ENCODE measurements around the gene TEDC2. TPM values are rescaled to one million over a fixed set of nuclear protein-coding genes. Genes with fewer than 3 reads are reported as not detected.

TEDC2 gene
- total RNA-seq, 2 donors from 2014 or later, result 2.4 to 24.0 TPM

DNA sequence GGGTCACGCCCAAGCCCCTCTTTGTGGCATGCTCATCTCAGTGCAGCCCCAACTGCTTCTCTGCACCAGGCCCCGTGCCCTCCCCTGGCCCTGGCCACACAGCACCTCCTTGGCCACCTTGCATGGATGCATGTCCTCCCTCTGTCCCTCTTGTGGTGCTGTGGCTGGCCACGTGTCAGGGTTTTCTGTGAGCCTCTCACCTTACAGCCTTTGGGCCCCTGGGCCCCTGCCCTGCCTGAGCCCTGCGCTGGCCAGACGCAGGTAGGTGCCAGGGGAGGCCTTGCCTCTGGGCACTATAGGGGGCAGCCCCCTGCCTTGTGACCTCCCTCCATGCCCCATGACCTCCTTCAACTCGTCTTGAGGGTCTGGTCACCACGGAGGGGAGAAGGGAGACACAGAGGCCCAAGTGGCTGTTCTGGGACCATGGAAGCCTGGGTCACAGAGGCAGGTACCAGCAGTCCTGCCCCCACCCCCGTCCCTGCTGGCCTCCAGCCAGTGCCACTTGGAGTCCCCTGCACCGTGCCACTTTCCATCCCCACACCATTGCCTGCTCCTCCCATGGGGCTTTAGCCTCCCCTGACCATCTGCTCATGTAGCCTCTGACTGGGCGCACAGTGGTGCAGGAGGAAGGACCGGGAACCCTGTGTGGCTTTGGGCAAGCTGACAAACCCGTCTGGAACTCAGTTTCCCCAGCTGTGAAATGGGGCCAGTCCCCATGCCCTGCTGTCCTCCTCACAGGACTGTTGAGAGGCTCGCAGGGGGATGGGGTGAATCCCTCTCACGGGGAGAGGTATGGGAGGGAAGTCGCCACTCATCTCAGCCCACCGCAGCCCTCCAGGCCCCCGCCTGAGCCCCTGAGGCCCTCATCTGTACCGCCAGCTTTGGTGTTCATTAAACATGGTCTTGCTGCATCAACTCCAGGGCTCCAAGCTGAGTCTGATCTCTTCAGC lies 42.3 kb downstream of the TEDC2 start:
- TF ChIP-seq, protein P1, sequence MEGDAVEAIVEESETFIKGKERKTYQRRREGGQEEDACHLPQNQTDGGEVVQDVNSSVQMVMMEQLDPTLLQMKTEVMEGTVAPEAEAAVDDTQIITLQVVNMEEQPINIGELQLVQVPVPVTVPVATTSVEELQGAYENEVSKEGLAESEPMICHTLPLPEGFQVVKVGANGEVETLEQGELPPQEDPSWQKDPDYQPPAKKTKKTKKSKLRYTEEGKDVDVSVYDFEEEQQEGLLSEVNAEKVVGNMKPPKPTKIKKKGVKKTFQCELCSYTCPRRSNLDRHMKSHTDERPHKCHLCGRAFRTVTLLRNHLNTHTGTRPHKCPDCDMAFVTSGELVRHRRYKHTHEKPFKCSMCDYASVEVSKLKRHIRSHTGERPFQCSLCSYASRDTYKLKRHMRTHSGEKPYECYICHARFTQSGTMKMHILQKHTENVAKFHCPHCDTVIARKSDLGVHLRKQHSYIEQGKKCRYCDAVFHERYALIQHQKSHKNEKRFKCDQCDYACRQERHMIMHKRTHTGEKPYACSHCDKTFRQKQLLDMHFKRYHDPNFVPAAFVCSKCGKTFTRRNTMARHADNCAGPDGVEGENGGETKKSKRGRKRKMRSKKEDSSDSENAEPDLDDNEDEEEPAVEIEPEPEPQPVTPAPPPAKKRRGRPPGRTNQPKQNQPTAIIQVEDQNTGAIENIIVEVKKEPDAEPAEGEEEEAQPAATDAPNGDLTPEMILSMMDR (IDR thresholded peaks at IDR 0.05), result no peak
- Histone ChIP-seq H3K27ac (no peak overlapping the region), H3K4me1 (peaks cover 6% of the 10 kb centered on the region), H3K27me3 (no peaks in the 10 kb centered on the region), H3K9me3 (no peaks in the 10 kb centered on the region), H3K9ac (ENCODE audit: low read depth in 2 of 2, low read length in 2 of 2) (no peak overlapping the region), H3K36me3 (no peaks in the 10 kb centered on the region), H3K4me3 (no peak overlapping the region)
- DNase-seq, result no peak
- intact Hi-C loops (cut with DNase I), result no loop called here

DNA sequence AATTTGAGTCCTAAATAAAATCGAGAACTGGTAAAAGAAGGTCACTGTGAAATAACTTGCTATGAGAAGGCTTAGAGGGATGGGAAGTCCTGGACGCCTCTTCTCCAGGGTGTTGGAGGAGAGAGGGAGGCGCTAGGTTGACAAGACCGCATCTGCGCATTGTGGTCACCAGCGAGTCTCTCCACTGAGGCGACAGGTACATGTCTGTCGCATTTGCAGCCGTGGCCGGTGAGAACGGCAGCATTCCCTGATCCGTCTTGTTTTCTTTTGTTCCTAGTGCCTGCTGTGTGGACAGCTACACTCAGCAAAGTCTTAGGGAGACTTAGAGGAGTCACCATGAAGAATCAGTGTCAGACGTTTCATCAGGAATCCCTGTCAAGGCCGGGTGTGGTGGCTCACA lies 45.8 kb downstream of the TEDC2 start:
- Histone ChIP-seq H3K36me3 (no peaks in the 10 kb centered on the region), H3K9ac (ENCODE audit: low read depth in 2 of 2, low read length in 2 of 2) (no peak overlapping the region), H3K4me3 (no peak overlapping the region), H3K4me1 (peaks cover 6% of the 10 kb centered on the region), H3K27ac (no peak overlapping the region), H3K9me3 (no peaks in the 10 kb centered on the region), H3K27me3 (no peaks in the 10 kb centered on the region)
- intact Hi-C loops (cut with DNase I), result no loop called here
- no peak for DNase-seq
- TF ChIP-seq, protein P1 (IDR thresholded peaks at IDR 0.05), result no peak

DNA sequence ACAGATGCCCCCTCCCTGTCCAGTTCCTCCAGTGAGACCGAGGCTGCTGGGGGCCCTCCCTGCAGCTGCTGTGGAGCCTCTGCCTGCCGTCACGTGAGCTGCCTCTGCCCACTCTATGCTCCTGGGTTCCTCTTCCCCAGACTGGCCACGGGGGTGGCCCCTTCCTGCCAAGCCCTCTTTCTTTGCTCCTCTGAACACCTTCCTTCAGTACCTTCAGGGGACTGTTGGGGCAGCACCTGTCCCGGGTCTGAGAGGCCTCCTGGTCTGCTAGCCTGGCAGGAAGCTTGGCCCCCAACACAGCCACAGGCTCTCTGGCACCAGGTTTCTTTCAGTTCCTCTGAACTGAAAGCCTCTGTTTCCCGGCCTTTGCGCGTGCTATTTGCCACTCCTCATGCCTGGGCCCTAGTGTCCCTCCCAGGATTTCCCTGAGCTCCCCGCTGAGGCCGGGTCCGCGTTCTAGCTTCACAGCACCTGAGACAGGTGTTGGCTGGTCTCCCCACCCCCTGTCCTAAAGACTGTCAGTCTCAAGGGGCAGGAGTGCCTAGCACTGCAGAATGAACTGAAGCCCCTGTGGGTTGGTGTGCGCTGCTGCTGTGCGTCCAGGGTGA lies 47.2 kb downstream of the TEDC2 start:
- intact Hi-C loops (cut with DNase I), result no loop called here
- Histone ChIP-seq H3K9ac (ENCODE audit: low read depth in 2 of 2, low read length in 2 of 2) (peak overlapping the region in 1 of 2 donors; percentile 40), H3K4me3 (no peak overlapping the region), H3K27ac (peak overlapping the region; percentile 60), H3K27me3 (no peaks in the 10 kb centered on the region), H3K36me3 (no peaks in the 10 kb centered on the region), H3K9me3 (no peaks in the 10 kb centered on the region), H3K4me1 (peaks cover 4% of the 10 kb centered on the region)
- DNase-seq, result no peak
- TF ChIP-seq, protein P1 (IDR thresholded peaks at IDR 0.05), result no peak

GRCh38 chr16:2507665-2508064 lies 47.8 kb downstream of the TEDC2 start:
- no peaks in the 10 kb centered on the region for H3K27me3 ChIP-seq
- H3K4me1 ChIP-seq, result peaks cover 3% of the 10 kb centered on the region
- TF ChIP-seq, protein P1 (IDR thresholded peaks at IDR 0.05), result no peak
- DNase-seq, result no peak
- no peaks in the 10 kb centered on the region for H3K9me3 ChIP-seq
- H3K4me3 ChIP-seq, result no peak overlapping the region
- intact Hi-C loops (cut with DNase I), result no loop called here
- H3K27ac ChIP-seq, result peak overlapping the region; percentile 60
- H3K9ac ChIP-seq (ENCODE audit: low read depth in 2 of 2, low read length in 2 of 2), result peak overlapping the region in 1 of 2 donors; percentile 40
- no peaks in the 10 kb centered on the region for H3K36me3 ChIP-seq

GRCh38 chr16:2508722-2509400 lies 49.0 kb downstream of the TEDC2 start:
- no peaks in the 10 kb centered on the region for H3K9me3 ChIP-seq
- no peak overlapping the region for H3K27ac ChIP-seq
- no peaks in the 10 kb centered on the region for H3K36me3 ChIP-seq
- TF ChIP-seq, protein P1 (IDR thresholded peaks at IDR 0.05), result no peak
- H3K27me3 ChIP-seq, result no peaks in the 10 kb centered on the region
- DNase-seq, result no peak
- H3K9ac ChIP-seq (ENCODE audit: low read depth in 2 of 2, low read length in 2 of 2), result no peak overlapping the region
- no peaks in the 10 kb centered on the region for H3K4me1 ChIP-seq
- H3K4me3 ChIP-seq, result no peak overlapping the region
- intact Hi-C loops (cut with DNase I), result no loop called here

Data from colonic mucosa (tissue), 4 donors.